Cerebellar cortex (tissue), 1 donor: ENCODE data around the gene GLCE.
"Not testable (repeated sequence)": the region's sequence is repeated elsewhere in the genome, so short reads cannot be mapped to it uniquely, and the experiment has no call there.

Experiments used
- DNase-seq: peaks from one replicate; pipeline ENCODE4 v3.0.0-alpha.2; 2015; ENCODE audit warnings: low spot score

Gene GLCE

GRCh38 chr15:69275074-69275670, 114.7 kb downstream of the GLCE start:
- no peak for DNase-seq

GRCh38 chr15:69275933-69276560, 115.6 kb downstream of the GLCE start:
- DNase-seq: no peak

- no peak for DNase-seq
These were observed 116.9 kb downstream of the GLCE start for GRCh38 chr15:69277316-69277715.

GRCh38 chr15:69279636-69280035, 119.2 kb downstream of the GLCE start:
- DNase-seq: no peak

GRCh38 chr15:69280783-69281182, 120.3 kb downstream of the GLCE start:
- no peak for DNase-seq

- no peak for DNase-seq
These were observed 121.8 kb downstream of the GLCE start for GRCh38 chr15:69282104-69282743.

- DNase-seq: no peak
These were observed 125.4 kb downstream of the GLCE start for GRCh38 chr15:69285834-69286233.

GRCh38 chr15:69288011-69288410, 127.6 kb downstream of the GLCE start:
- no peak for DNase-seq

GRCh38 chr15:69288531-69289341, 128.3 kb downstream of the GLCE start:
- DNase-seq: no peak

GRCh38 chr15:69289342-69290146, 129.1 kb downstream of the GLCE start:
- DNase-seq: no peak

GRCh38 chr15:69290346-69291164, 130.1 kb downstream of the GLCE start:
- DNase-seq: no peak

GRCh38 chr15:69291651-69292050, 131.2 kb downstream of the GLCE start:
- DNase-seq: not testable (repeated sequence)

GRCh38 chr15:69292826-69293420, 132.5 kb downstream of the GLCE start:
- no peak for DNase-seq

- DNase-seq: no peak
These were observed 133.5 kb downstream of the GLCE start for GRCh38 chr15:69293741-69294615.

- DNase-seq: no peak
These were observed 136.2 kb downstream of the GLCE start for GRCh38 chr15:69296606-69297005.

GRCh38 chr15:69297642-69298353, 137.4 kb downstream of the GLCE start:
- no peak for DNase-seq

GRCh38 chr15:69298354-69298696, 137.9 kb downstream of the GLCE start:
- no peak for DNase-seq

GRCh38 chr15:69298697-69299441, 138.4 kb downstream of the GLCE start, which contains the start of gene PAQR5:
PAQR5 (plus strand) TSS chr15:69298912; CDS start chr15:69360081, 61,169 bp downstream.
- no peak for DNase-seq
